Keratinocyte (primary cell): ENCODE measurements around the gene ADRA1B.

ENCODE experiments used
- CTCF ChIP-seq, 3 experiments: IDR thresholded peaks in 1 of 3; conservative IDR thresholded peaks in 1 of 3; optimal IDR thresholded peaks in 1 of 3; 2 replicates in 2 of 3; 3 replicates in 1 of 3; pipeline versions ENCODE3 to v1.5.1; 2011; ENCODE audit warnings: low read length in 3 of 3, mild to moderate bottlenecking in 3 of 3, moderate library complexity in 2 of 3, control low read depth in 1 of 3, inconsistent platforms in 1 of 3; ENCODE audit not compliant: insufficient read depth in 2 of 3; ENCODE audit errors: extremely low read depth in 1 of 3
- EZH2 ChIP-seq: IDR thresholded peaks from one replicate; pipeline ENCODE4 v1.6.1; 2012; ENCODE audit warnings: inconsistent platforms, mild to moderate bottlenecking, low read length, moderate library complexity

- TF ChIP-seq CTCF (optimal IDR thresholded peaks at IDR 0.05 in 1 of 3, IDR thresholded peaks at IDR 0.05 in 1 of 3, conservative IDR thresholded peaks at IDR 0.05 in 1 of 3; ENCODE audit: extremely low read depth in 1 of 3, insufficient read depth in 2 of 3, low read length in 3 of 3) (no peak), EZH2 (no peak)
These were observed 5.4 kb downstream of the ADRA1B start for GRCh38 chr5:159921721-159922120.
